GM11168 (cell line): Measurements from ENCODE around the gene BRME1.

Experiments
- in situ Hi-C: fragments of 300-500 bp; cut with MboI; formaldehyde crosslinking; loops from one replicate; pipeline ENCODE4 v1.12.0; 2022; ENCODE audit warnings: low sequenced_read_pairs; ENCODE audit not compliant: unreplicated experiment

The BRME1 gene

GRCh38 chr19:13849991-13850909, 55.7 kb downstream of the BRME1 start:
- in situ Hi-C loops, result loop anchor here (25.0 kb wide), 1 partner anchor 563 kb away; no protein-coding TSS in a partner anchor

- in situ Hi-C loops, result no loop called here
Measured at GRCh38 chr19:13848798-13849676, 56.9 kb downstream of the BRME1 start.

DNA sequence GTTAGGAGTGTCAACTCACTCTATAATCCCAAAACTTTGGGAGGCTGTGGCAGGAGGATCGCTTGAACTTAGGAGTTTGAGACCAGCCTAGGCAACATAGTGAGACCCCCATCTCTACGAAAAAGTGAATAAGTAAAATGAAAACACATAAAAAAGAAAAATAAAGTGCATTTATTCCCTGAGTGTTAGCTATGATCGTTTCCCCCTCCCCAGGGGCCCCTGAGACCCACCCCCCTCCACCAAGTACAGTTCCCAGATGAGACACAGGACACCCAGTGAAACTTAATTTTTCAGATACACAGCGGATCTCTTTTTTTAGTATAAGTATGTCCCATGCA, 57.6 kb downstream of the BRME1 start:
- in situ Hi-C loops, result no loop called here

GRCh38 chr19:13847407-13848339, 58.2 kb downstream of the BRME1 start:
- in situ Hi-C loops, result no loop called here

DNA sequence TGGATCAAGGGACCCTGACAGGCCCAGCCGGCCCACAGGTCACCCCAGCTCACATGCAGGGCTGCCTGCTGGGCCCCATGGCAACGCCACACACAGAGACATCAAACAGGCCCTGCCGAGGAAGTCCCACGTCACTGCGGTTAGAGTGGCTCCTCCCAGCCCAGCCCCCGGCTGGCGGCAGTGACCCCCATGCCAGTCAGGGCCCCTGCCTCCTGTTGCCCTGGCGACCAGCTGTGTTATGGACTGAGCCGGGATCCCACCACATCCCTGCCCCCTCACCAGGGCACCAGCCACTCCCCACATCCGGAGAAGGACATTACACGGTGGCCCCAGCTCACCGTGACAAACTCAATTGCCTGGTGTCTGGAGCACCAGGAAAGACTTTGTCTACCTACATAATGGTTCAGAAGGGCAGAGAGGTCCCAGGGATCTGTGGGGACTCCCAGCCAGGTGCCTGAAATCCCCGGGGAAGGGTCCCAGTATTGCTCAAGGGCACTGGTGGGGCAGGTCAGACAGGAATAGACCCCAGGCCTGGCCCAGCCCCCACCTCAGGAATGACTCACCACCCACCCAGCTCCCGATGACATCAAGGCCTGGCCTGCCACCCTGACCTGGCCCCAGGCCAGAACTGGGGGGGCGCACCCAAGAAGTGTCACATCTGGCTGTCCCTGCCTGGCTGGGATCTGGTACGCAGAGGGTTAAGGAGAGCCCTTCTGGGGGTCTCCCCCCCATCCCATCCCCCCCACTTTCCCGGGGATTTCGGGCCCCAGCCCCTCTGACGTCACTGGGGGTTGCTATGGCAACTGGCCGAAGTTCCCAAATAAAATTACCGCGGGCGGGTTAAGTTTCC, 59.1 kb downstream of the BRME1 start:
- in situ Hi-C loops, result no loop called here

- in situ Hi-C loops, result no loop called here
Measured at GRCh38 chr19:13844130-13844631, 61.7 kb downstream of the BRME1 start.

DNA sequence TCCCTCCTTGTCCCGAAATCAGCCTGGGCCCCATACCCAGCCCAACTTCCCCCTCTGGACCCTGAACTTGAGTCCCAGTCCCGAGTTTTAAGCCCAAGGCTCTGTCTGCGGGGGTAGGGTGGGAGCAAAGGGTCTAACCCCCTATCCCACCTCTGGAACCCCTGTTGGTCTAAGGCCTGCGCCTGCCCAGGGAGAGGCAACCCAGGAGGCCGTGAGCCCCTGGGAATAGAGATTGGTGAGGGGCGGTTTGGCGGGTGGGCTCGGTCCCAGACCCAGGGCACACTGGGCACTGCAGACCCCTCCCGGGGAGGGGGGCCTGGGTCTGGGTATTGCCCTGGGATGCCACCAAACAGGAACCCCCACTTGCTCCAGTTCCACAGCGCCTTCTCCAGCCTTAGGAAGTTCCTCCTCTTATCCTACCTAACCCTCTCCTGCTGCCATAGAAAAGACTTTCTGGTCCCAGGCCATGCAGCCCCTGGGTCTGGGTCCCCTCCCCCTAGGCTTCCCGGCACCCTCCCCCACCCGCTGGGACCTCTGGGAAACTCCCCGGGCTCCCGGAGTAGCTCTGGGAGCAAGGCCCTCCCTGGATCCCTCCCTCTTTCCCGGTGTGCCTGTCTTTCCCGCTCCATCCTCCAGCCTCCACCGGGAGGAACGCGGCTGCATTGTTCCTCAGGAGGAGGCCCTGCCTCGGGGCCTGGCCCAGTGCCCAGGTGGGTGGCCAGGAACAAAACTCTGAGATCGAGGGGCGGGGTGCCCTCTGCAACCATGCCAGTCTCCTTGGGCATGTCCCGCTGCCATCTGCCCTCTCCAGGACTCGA, 62.6 kb downstream of the BRME1 start:
- in situ Hi-C loops, result no loop called here

- in situ Hi-C loops, result no loop called here
Measured at GRCh38 chr19:13842291-13843103, 63.4 kb downstream of the BRME1 start.

- in situ Hi-C loops, result no loop called here
Measured at GRCh38 chr19:13841962-13842290, 64.0 kb downstream of the BRME1 start.

- in situ Hi-C loops, result no loop called here
Measured at GRCh38 chr19:13841086-13841961, 64.6 kb downstream of the BRME1 start.

GRCh38 chr19:13840305-13841085, 65.4 kb downstream of the BRME1 start:
- in situ Hi-C loops, result no loop called here

DNA sequence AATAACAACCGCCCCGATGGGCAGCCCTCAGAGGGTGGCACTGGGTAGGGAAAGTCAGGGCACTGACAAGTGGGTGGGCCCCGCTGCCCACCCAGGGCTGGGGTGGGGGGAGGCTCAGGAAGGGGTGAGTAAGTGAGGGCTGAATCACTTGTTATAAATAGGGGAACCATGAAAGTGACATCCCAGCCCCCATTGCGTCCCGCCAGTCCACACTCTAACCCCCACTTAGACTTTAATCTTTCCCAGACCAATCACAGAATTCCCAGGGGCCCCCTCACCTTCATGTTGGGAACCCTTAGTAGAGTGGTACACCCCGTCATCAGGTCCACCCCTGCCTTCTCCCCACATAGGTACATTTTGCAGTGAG, 66.0 kb downstream of the BRME1 start:
- in situ Hi-C loops, result no loop called here

GRCh38 chr19:13839130-13839937, 66.6 kb downstream of the BRME1 start:
- in situ Hi-C loops, result no loop called here

DNA sequence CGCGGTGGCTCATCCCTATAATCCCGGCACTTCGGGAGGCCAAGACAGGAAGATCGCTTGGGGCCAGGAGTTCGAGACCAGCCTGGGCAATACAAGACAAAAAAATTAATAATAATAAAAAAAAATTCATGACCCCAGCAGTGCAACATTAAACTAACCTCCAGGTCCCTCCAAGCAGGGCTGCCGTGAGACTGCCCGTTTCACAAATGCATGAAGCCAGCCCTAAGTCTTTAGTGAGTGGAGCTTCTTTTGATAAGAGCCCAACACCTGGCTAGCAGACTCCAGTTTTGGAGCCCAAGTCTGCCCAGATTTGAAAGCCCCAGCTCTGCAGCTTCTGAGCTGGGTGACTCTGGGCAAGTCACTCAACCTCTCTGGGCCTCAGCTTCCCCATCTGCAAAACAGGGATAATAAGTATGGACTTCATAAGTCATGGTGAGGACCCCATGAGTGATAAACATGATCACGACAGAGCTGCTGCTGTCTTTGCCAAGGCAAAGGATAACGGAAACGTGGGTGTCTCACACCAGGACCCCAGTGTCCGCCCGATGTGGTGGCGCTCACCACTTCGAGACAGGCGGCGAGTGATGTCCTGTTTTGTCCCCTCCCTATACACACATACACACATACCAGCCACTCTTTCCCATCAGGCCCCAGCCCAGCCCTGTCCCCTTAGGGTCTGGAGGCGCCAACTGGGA, 67.3 kb downstream of the BRME1 start:
- in situ Hi-C loops, result no loop called here
